Sciatic nerve (tissue), 2 donors: ENCODE results near the gene NHERF1. TPM values are rescaled to one million over a fixed set of nuclear protein-coding genes. Genes with fewer than 3 reads are reported as not detected.
A peak's percentile ranks its signal among the peaks of the same experiment; 100 is the strongest.

Source experiments
- ATAC-seq: fragments of 200-7000 bp; cut with Tn5 transposase; one replicate; pipeline ENCODE4 v1.9.1; 2020; ENCODE audit warnings: mild to moderate bottlenecking, moderate library complexity
- DNase-seq: peaks from one replicate; pipeline ENCODE4 v3.0.0-alpha.2; 2020; ENCODE audit warnings: low spot score
- intact Hi-C: fragments of 100-400 bp; cut with DNase I; formaldehyde crosslinking; loops from one replicate; pipeline ENCODE4 v1.14.2; 2022
- total RNA-seq: library from RNA; stranded (reverse); fragmentation: NEBNext Ultra II Directional; extraction: Animal tissue kit (Norgen Biotek cat#: 25700); gene quantifications from one replicate; pipeline ENCODE4 v1.2.1, GENCODE V29; 2021
- donor health status: DM: no; HTN: no; CAD: no.
- donor health status: DM: no; HTN: no; CAD: no.

NHERF1 gene
- total RNA-seq, 1 donor from 2014 or later: 39.0 TPM

GRCh38 chr17:74776044-74776962 lies 27.9 kb downstream of the NHERF1 start, which contains the start of gene NAT9:
Gene NAT9 (minus strand): TSS chr17:74776345. CDS start chr17:74775698, 647 bp downstream.
- intact Hi-C loops: no loop called here
- ATAC-seq (peak; percentile 98), DNase-seq (peak; percentile 100)

DNA sequence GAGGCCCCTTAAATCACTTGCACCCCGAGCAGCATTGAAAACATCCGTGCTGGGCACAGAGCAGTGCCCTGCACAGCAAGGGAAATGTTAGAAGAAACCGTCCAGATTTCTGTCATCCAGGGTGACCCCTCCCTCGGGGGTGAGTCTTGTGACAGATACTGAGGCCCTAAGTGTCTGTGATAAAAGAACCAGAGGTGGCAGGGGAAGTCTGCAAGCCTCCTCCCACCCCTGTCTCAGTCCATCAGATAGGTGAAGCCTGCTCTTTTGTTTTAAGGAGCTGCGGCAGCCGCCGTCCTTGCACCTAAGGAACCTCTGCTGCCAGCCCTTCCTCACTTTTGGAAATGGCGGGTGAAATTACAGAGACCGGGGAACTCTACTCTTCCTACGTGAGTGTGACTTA lies 28.6 kb downstream of the NHERF1 start:
- ATAC-seq (no peak), DNase-seq (no peak)
- intact Hi-C loops: no loop called here

DNA sequence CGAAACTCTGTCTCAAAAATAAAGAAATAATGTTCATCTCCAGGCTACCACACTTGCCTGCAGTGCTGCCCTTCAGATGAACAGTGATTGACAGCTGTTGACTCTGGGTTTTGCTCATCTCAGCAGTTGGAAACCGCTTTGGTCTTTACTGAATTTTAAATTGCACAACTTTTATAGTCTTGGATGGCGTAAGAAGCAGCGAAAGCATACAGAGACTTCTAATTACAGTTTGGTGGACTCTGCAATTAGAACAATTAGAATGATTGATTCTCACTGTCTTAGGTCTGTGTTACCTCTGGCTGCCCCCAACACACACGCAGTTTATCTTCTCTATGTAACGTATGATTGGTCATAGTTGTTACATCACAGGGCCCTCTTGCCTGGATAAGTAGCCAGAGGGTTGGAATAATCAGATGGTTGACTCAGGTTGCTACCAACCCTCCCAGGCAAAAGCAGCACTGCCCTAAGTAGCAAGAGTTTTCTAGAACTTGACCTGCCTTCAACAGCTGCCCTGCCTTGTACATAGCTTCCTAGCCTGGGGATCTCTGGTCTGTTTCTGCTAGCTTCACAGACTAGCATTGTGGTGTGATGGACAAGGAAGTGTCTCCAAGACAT lies 29.6 kb downstream of the NHERF1 start:
- intact Hi-C loops: no loop called here
- no peak for DNase-seq
- no peak for ATAC-seq

- DNase-seq (no peak), ATAC-seq (no peak)
- intact Hi-C loops: no loop called here
Measured at GRCh38 chr17:74778960-74779359, 30.5 kb downstream of the NHERF1 start.

DNA sequence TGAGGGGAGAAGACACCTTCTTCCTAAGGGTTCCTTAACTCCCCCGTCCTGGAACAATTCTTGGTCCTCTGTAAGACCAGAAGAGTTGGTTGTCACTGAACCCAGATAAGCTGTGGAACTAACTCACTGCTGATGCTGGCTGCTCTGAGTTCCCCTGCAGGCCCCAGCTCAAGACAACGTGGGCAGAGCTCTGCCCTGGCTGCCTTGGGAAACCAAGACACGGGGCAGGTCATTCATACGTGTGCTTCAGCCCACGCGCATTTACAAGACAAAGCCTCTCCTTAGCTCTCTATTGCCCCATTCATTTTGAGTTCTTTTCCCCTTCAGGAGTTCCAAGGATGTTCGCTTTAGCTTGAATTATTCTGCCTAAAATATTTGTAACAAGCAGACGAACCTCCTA lies 31.1 kb downstream of the NHERF1 start:
- intact Hi-C loops: no loop called here
- ATAC-seq: no peak

DNA sequence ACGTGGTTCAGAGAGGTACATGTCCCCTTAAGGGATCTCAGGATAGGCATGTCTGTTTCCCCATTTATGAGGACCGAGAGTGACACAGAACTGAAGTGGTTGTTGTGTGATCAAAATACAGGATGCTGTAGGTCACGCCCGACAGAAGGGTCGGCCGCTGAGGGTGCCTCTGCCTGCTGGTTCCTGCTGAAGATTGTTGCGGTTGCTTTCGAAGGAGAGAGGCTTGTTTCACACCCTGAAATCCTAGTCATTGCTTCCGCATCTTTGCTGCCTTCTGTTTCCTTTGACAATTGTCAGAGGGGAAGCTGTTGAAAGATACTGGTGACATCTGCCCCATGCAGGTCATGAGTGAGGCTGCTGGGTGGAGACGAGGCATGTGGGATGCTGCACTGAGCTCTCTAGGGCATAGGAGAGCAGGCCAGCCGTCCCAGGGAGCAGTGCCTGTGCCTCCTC lies 31.5 kb downstream of the NHERF1 start:
- DNase-seq: no peak

More for the DNA sequence above, 31.1 kb downstream of the NHERF1 start:
- no peak for DNase-seq

GRCh38 chr17:74780443-74781238 lies 32.2 kb downstream of the NHERF1 start:
- intact Hi-C loops: loop anchor here (5.0 to 10.0 kb wide), 2 partner anchors 33 to 146 kb away; partner anchors contain the start of gene NHERF1
- no peak for ATAC-seq

More for the DNA sequence above, 31.5 kb downstream of the NHERF1 start:
- intact Hi-C loops: loop anchor here (5.0 to 10.0 kb wide), 2 partner anchors 33 to 145 kb away; partner anchors contain the start of gene NHERF1
- ATAC-seq: peak; percentile 51

DNA sequence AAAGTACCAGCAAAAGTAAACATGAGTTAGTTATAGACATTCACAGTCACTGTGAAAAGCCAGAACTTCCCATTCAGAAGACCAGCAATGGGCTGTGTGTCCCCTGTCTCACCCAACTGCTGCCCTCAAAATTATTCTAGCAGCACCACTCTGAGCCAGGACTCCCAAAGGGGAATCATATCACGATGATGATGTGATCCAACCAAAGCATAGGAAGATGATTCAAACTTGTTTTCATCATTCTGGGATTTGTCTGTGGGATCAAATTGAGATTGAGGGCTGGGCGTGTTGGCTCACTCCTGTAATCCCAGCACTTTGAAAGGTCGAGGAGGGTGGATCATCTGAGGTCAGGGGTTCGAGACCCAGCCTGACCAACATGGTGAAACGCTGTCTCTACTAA lies 34.1 kb downstream of the NHERF1 start:
- intact Hi-C loops: loop anchor here (5.0 to 10.0 kb wide), 2 partner anchors 35 to 148 kb away; partner anchors contain the start of gene NHERF1

More at GRCh38 chr17:74780443-74781238, 32.2 kb downstream of the NHERF1 start:
- no peak for DNase-seq

GRCh38 chr17:74784125-74784810 lies 35.8 kb downstream of the NHERF1 start:
- ATAC-seq (no peak), DNase-seq (no peak)
- intact Hi-C loops: loop anchor here (5.0 to 10.0 kb wide), 2 partner anchors 37 to 149 kb away; partner anchors contain the start of gene NHERF1

More for the DNA sequence above, 34.1 kb downstream of the NHERF1 start:
- no peak for DNase-seq
- no peak for ATAC-seq

- intact Hi-C loops: loop anchor here (10.0 kb wide), 1 partner anchor 151 kb away; no protein-coding TSS in a partner anchor
- ATAC-seq: no peak
Measured at GRCh38 chr17:74785096-74785980, 36.9 kb downstream of the NHERF1 start.

GRCh38 chr17:74785981-74786360 lies 37.5 kb downstream of the NHERF1 start:
- no peak for ATAC-seq
- intact Hi-C loops: loop anchor here (10.0 kb wide), 1 partner anchor 151 kb away; no protein-coding TSS in a partner anchor
- no peak for DNase-seq

More at GRCh38 chr17:74785096-74785980, 36.9 kb downstream of the NHERF1 start:
- no peak for DNase-seq

- intact Hi-C loops: loop anchor here (10.0 kb wide), 1 partner anchor 152 kb away; no protein-coding TSS in a partner anchor
- DNase-seq (no peak), ATAC-seq (no peak)
Measured at GRCh38 chr17:74786431-74787055, 38.1 kb downstream of the NHERF1 start.

DNA sequence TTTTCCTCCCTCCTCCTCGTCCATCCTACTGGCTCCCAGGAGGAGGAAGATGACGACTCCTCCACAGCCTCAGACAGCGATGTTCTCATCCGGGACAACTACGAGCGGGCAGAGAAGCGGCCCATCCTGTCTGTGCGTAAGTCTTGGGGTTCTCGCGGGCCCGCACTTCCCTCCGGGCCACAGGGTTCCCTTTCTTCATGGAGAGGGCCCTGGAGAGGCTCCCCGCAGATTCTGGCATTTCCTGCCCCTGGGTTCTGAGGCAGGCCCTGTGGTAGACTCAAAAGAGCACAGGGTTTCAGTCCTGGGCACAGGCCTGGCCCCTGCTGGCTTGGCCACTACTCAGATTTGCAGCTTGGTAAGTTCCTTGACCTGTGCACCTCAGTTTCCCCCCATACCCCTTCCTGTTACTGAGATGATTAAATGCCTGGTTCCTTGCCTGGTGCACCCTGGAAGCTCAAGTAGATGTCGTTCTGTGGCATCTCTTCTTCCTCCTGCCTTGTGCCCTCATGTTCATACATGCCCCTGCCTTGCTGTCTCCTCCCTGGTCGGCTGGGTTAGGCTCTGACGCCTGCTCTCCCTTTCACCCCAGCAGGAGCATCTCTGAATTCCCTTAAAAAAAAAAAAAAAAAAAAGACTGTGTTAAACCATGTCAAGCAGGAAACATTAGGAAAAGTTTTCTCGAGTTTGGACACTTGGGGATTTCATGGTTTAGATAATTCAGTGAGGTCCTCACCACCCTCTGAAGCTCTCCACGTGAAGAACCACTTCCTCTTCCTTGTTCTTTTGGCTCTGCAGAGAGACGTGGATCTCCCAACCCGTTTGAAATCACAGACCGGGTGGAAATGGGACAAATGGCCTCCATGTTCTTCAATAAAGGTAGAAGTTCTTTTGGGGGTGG lies 42.0 kb downstream of the NHERF1 start:
- intact Hi-C loops: no loop called here
- peak; percentile 45 for ATAC-seq
- DNase-seq: no peak

- no peak for ATAC-seq
- no peak for DNase-seq
- intact Hi-C loops: loop anchor here (1.0 kb wide), 1 partner anchor 72 kb away; no protein-coding TSS in a partner anchor
Measured at GRCh38 chr17:74792586-74793105, 44.2 kb downstream of the NHERF1 start.

GRCh38 chr17:74795327-74796020 lies 47.0 kb downstream of the NHERF1 start:
- intact Hi-C loops: no loop called here
- ATAC-seq: no peak
- DNase-seq: no peak
